Raji (cell line): ENCODE measurements around the gene KIAA1755.

ENCODE experiments used
- POLR2A ChIP-seq: IDR thresholded peaks from 2 replicates; pipeline ENCODE4 v1.6.1; 2011; ENCODE audit warnings: low read depth, low read length, control low read depth; ENCODE audit not compliant: insufficient read depth

Gene KIAA1755, protein sequence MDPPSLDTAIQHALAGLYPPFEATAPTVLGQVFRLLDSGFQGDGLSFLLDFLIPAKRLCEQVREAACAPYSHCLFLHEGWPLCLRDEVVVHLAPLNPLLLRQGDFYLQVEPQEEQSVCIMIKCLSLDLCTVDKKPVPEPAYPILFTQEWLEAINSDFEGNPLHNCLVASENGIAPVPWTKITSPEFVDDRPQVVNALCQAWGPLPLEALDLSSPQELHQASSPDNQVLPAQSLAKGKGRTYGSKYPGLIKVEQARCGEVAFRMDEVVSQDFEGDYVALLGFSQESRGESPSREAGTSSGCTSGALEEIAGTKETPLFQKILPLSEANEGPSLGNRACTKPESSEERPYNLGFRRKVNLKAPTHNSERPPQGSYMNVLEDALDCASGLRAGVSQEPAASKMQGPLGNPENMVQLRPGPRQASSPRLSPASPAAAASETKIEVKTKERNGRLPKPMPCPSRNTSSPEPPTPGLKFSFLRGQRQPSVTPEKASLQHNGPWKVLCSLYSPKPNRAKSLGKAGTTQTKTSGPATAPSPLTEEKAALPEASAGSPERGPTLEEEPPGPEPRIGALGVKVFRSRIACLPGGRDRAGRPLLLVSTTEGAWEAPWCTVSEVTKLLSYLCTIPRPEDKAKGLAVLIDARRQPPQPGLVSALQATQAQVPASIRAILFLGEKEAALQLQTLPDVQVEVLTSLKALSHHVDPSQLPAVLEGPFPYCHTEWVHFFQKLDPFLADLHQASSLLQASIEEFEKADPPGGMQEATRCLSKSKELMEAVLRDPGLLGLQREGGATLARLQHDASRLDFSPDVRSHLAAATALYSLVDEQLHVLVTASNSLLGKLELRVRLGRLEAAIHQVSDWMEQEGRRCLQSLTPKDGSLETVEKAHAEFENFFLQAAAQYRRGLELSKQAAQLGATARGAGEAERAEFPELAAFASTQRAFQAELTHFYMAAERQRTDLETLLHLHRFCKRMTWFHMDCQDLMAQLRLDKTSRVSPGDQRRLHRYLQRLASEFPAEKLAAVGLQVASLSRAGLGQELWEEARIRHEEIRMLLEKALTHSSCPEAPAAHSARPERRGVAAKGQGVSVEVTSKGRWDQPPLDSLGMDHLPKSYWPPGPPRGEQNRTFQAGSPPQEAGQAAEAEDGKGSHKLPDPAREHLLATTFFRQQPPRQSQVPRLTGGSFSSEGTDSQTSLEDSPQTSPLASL

DNA sequence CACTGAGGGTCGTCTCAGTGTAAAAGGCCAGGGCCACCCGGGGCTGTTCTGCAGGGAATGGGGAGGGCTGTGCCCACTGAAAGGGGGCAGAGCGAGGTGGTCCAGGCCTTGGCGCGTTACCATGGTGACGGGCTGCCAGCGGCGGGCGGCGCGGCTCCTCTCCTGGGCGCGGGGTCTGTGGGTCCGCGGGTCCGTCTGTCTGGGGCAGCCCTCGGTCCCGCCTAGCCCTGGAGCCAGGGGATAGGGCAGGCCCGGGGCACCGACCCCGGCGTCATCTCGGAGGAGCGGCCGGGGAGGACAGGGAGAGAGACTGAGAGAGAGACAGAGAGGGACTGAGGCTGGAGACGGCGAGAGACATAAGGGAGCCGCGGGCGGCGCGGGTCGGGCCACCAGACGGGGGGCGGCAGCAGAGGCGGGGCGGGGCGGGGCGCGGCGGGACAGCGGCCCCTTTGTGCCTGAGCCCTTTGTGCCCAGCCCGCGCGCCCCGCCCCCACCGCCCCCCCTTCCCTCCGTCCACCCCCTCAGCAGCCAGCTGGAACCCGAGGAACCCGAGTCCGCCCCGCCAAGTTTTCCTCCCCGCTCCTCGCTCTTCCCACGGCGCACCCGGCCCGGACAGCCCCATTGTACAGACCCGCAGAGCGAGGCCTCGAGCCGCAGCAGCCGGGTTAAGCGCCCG is at the start of gene KIAA1755:
TSS of gene KIAA1755 (minus strand) at position 358 of the 676 bp plus-strand sequence. CDS start at position 123, 235 bp downstream.
- no peak for TF ChIP-seq POLR2A

DNA sequence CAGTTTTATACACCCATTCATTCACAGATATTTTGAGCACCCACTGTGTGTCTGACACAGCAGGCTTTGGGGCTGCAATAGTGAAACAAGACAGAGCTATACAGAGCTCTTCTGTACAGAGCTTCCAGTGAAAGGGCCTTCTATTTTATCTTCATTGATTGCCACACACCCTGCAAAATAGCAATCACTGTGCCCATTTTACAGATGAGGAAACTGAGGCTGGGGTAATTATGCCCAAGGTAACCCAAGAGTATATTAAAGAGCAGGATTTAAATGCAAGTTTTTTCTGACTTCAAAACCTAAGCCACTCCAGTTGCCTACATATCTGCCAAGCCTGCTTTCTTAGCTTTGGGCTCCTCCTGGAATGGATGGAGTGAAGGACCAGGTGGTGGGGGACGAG is 47.9 kb upstream of the KIAA1755 start:
- no peak for TF ChIP-seq POLR2A

DNA sequence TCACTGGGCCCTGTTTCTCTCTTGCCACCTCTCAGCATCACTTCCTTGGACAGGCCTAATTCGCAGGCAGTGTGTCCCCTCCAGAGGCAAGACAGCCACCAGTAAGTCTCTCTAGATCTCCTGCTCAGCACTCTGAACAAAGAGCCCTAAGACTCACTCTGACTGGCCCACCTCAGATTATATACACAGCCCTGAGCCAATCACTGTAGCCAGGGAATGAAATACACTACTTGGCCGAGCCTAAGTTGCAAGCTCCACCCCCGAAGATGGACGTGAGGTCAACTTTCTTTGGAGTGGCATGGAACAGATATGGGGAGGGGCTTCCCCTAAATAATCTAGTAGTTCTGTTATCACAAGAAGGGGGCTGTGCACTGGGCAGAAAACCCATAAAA is 47.5 kb upstream of the KIAA1755 start:
- TF ChIP-seq POLR2A = no peak

DNA sequence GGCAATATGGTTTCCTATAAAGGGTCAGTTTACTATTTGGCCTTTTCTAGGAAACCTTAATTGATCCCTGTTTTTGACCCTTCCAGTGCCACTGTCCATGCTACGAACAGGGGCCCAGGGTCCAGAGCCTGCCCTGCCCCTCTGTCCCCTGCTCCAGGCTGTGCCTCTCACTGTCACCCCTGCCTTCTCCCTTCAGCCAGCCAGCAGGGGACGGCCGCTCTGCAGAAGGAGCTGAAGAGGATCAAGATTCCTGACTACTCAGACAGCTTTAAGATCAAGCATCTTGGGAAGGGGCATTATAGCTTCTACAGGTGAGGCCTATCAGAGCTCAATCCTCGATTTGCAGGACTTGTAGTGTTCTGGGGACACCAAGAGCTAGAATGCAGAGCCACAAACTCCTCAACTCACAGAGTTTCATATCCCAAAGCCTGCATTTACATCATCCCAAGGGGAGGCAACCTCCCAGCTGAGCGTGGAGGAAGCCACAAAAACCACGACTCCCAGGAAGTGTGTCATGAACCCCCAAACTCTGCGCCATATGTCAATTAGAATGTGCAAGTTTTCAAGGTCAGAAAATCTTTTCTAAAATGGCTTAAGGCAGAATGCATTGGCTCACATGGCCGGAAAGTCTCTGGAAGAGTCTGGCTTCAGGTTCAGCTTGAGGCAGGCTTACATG is 47.0 kb upstream of the KIAA1755 start:
- TF ChIP-seq POLR2A = no peak

DNA sequence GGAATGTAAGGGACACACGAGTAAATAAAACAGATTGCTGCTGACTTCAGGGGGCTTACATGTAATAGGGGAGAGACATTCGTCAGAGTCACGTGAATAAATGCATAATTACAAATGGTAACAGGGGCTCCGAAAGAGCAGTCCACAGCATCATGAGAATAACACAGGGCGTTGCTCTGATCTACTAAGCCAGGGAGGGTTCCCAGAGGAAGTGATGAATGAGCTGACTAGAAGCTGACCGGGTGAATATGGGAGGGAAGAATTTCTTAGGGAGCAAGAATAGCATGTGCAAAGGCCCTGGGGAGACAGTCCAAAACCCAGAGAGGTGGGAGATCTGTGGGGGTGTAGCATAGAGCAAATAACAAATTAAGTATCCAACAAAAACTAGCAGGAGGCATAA is 45.8 kb upstream of the KIAA1755 start:
- TF ChIP-seq POLR2A = no peak

DNA sequence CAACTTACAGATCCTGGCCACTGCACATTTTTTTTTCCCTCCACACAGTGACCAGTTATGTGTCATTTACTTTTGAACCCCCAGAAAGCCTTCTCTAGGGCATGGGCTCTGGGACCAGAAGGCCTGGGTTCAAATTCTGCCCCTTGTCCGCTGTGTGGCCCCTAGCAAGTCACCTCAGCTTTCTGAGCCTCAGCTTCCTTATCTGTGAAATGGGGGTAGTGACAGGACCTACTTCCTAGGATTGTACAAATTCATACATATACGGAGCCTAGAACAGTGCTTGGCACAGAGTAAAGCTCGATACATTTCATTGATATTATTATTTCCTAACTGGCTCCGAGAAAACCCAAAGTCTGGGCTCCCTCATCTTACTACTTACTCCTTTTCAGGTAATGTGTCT is 45.0 kb upstream of the KIAA1755 start:
- no peak for TF ChIP-seq POLR2A

DNA sequence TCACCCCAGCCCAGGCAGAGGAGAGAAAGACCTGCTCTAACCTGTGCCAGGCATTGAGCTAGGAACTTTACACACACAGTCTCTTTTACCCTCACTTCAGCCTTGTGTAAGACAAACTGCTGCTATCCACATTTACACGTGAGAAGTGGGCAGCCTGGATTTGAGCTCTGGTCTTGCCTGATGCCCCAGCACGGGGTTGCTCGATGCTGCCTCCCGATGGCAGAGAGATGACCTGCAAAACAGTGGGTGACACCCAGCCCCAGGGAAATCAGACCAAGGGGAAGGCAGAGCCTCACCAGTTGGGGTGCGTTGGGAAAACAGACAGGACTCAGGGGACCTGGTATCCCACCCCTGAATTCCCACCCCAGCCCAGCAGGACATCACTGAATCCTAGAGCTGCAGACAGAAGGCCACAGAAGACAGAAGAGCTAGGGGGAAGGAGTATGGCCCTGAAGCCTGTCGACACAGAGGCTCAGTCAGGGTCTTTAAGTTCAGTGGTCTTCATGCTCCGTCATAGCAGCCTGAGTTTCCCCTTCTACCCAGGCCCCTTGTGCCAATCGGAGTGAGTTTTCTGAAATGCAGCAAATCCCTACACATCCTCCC is 44.4 kb upstream of the KIAA1755 start:
- no peak for TF ChIP-seq POLR2A

DNA sequence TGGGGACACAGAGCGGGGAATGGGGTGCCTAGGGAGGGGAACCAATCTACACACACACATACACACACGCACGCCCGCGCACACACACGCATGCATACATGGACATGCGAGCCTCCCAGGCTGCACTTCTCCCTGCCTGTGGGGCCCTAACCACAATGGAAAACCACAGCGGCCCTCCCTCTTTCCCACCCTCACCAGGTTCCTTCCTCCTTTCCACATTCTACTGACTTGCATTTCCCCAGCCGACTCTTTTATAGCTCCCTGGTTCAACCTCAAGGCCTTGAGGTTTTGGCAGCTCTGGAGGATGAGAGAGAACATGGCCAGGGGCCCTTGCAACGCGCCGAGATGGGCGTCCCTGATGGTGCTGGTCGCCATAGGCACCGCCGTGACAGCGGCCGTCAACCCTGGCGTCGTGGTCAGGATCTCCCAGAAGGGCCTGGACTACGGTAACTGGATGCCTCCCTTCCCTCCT is 43.4 kb upstream of the KIAA1755 start, which contains the start of gene BPI:
TSS of gene BPI (plus strand) at position 249 of the 472 bp plus-strand sequence. CDS start at position 317, 68 bp downstream.
- no peak for TF ChIP-seq POLR2A

DNA sequence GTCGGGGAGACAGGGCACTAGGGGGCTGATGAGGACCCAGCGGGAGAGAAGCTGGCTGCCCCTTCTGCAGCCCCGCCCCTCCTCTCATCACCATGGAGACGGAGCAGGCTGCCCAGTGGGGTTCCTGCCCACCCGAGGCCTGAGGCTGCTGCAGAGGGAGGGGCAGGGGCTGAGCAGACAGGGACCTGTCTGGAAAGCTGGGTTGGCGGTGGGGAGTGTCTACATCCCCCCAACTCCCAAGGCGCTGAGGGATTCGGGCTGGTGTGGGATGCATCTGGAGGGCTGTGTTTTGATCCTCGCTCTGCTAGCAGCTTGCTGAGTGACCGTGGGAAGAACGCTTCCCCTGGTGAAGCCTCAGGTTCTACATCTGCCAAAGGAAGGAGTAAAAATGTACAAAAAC is 42.3 kb upstream of the KIAA1755 start:
- no peak for TF ChIP-seq POLR2A

DNA sequence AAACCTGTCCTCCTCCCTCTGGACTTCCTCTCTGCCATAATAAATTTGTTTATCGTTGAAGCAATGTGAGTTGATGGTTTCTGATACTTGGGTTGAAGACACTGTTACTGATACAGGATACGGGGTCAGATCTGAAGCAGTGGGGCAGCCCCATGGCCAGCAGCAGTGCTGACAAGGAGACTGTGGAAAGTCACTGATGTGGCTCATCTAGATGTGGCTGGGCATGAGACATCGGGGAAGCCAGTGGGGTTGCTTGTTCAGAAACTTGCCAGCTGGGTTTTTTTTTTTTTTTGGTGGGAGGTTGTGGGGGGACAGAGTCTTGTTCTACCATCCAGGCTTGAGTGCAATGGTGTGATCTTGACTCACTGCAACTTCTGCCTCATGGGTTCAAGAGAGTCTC is 40.8 kb upstream of the KIAA1755 start:
- TF ChIP-seq POLR2A = no peak

DNA sequence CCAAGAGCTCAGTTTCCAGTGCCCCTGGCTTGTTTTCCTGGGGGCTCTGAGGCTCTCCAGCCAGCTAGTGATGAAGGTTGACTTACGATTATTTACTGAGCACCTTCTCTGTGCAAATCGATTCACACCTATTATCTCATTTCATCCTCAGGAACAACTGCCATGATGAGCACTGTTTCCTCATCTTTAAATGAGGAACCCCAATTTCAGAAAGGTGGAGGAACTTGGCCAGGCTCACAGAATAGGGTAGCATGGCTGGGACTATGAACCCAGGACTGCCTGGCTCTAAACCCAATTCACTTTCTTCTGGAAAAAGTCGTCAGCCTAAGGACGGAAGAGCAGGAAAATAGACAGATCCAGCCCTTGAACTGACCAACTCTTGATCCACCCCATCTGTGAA is 39.9 kb upstream of the KIAA1755 start:
- TF ChIP-seq POLR2A = no peak

DNA sequence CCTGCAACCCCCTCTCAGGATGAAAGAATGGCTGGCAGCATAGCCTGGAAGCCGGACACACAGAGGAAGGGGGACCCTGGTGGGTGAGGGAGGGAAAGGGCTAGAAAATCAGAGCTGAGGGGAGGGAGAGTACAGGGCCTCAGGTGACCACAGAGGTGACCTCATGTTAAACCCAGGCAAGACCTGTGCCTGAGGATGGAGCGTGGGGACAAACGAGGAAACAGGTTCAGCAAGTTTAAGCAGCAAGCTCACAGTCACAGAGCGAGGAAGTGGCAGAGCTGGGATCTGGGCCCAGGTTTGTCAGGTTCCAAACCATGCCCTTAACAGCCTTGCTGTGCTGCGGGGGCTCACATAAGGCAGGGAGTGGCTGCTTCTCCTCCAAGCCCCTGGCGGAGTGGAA is 39.4 kb upstream of the KIAA1755 start:
- TF ChIP-seq POLR2A = no peak

DNA sequence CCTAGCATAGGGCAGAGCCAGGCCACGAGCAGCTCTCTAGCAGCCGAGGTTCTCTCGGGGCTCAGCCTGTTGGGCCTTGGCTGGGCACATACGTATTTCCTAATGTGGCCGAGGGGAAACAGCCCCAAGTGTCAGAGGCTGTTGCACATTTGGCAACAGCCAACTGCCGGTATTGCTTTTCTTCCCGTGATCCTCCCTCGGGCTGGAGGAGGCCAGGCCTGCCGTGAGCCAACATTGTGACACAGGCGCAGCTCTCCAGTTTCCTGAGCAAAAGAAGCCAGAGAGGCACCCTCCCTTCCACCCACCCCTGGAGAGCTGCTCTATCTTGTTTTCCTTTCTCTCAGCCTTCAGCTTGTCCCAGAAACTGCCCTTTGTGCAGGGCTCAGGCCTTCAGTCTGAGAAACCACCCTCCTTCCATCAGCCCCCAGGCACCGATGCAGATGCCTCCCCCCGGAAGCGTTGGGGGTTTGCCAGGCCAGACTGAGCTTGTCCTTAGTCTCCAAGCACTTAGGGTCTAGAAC is 38.3 kb upstream of the KIAA1755 start:
- TF ChIP-seq POLR2A = no peak
